Testis (tissue), 3 donors: Measurements from ENCODE around the gene STX19. TPM values are rescaled to one million over a fixed set of nuclear protein-coding genes. Genes with fewer than 3 reads are reported as not detected.

Experiments
- DNase-seq: peaks from one replicate; pipeline ENCODE4 v3.0.0-alpha.2; 2019
- H3K27ac ChIP-seq, 2 donors: fragments of 200-600 bp; sonication (generic); one replicate each; pipeline ENCODE4 v1.5.1; 2019
- H3K27me3 ChIP-seq: fragments of 200-600 bp; sonication (generic); one replicate; pipeline ENCODE4 v1.5.1; 2019
- H3K36me3 ChIP-seq: fragments of 200-600 bp; sonication (generic); one replicate; pipeline ENCODE4 v1.5.1; 2017; ENCODE audit warnings: low read depth; ENCODE audit errors: missing control alignments
- H3K4me1 ChIP-seq: fragments of 200-600 bp; sonication (generic); one replicate; pipeline ENCODE4 v1.5.1; 2019
- H3K4me3 ChIP-seq, 2 donors: fragments of 200-600 bp; sonication (generic); one replicate each; pipeline ENCODE4 v1.5.1; 2017 to 2019
- H3K9me3 ChIP-seq: fragments of 200-600 bp; sonication (generic); one replicate; pipeline ENCODE4 v1.5.1; 2017
- POLR2A ChIP-seq: fragments of 450-650 bp; IDR thresholded peaks from one replicate; pipeline ENCODE4 v1.6.1; 2017; ENCODE audit warnings: antibody characterized with exemption, mild to moderate bottlenecking, moderate library complexity
- WGBS, 2 donors: methylation state at CpG; one replicate each; pipeline ENCODE4 v1.1.5; 2018; 5-methylcytosine and 5-hydroxymethylcytosine counted together
- intact Hi-C: fragments of 100-400 bp; cut with DNase I; formaldehyde crosslinking; loops from one replicate; pipeline ENCODE4 v1.15.1; 2023; ENCODE audit warnings: low total_unique reads
- polyA plus RNA-seq: library from polyadenylated mRNA; stranded (reverse); fragments of 350-450 nt; fragmentation: Illumina TruSeq; extraction: RNeasy Lipid Tissue Mini Kit (QIAGEN cat#74804); gene quantifications from one replicate; pipeline ENCODE4 v1.2.3, GENCODE V29; 2014; ENCODE audit warnings: low read depth, low replicate concordance; ENCODE audit not compliant: insufficient read depth
- total RNA-seq, 2 donors: library from RNA; depleted of rRNA; stranded (reverse); fragments of >200 nt; gene quantifications; one replicate each; pipeline ENCODE4 v1.2.3, GENCODE V29; 2016
- TF ChIP-seq, protein P1 (sequence below), 3 experiments: fragments of 450-650 bp in 2 of 3; fragments of 200-600 bp in 1 of 3; sonication (generic) in 1 of 3; IDR thresholded peaks; one replicate each; pipeline ENCODE4 v1.5.1; 2016 to 2019; ENCODE audit warnings: antibody characterized with exemption in 3 of 3, mild to moderate bottlenecking in 2 of 3, moderate library complexity in 1 of 3

STX19 gene
- total and polyA plus RNA-seq, 3 donors from 2014 or later, result 0.29 TPM; not detected in 2

DNA sequence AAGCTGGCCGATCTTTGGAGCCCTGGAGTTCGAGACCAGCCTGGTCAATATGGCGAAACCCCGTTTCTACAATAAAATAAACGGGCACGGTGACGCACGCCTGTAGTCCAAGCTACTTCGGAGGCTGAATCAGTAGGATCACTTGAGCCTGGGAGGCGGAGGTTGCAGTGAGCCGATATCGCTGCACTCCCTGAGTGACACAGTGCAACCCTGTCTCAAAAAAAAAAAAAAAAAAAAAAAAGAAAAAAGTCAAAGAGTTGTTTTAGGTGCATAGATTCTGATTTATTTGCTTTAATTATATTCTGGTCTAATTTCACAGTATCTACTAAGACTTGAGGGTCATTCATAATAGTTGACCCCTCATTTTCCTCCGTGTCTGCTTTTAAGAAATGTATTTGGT lies 46.7 kb downstream of the STX19 start:
- no peak for TF ChIP-seq POLR2A
- TF ChIP-seq, protein P1, sequence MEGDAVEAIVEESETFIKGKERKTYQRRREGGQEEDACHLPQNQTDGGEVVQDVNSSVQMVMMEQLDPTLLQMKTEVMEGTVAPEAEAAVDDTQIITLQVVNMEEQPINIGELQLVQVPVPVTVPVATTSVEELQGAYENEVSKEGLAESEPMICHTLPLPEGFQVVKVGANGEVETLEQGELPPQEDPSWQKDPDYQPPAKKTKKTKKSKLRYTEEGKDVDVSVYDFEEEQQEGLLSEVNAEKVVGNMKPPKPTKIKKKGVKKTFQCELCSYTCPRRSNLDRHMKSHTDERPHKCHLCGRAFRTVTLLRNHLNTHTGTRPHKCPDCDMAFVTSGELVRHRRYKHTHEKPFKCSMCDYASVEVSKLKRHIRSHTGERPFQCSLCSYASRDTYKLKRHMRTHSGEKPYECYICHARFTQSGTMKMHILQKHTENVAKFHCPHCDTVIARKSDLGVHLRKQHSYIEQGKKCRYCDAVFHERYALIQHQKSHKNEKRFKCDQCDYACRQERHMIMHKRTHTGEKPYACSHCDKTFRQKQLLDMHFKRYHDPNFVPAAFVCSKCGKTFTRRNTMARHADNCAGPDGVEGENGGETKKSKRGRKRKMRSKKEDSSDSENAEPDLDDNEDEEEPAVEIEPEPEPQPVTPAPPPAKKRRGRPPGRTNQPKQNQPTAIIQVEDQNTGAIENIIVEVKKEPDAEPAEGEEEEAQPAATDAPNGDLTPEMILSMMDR (IDR thresholded peaks at IDR 0.05), result no peak
- no peaks in the 10 kb centered on the region for H3K27me3 ChIP-seq
- no peaks in the 10 kb centered on the region for H3K9me3 ChIP-seq
- 60 to 75% methylated on average over 13 of the region's 13 CpGs for WGBS, 2 donors
- no peak overlapping the region for H3K4me3 ChIP-seq
- no peaks in the 10 kb centered on the region for H3K36me3 ChIP-seq
- H3K4me1 ChIP-seq, result peaks cover 7% of the 10 kb centered on the region
- intact Hi-C loops, result loop anchor here (5.0 kb wide), 1 partner anchor 76 kb away; no protein-coding TSS in a partner anchor
- no peak overlapping the region for H3K27ac ChIP-seq
- DNase-seq, result peak; percentile 21

DNA sequence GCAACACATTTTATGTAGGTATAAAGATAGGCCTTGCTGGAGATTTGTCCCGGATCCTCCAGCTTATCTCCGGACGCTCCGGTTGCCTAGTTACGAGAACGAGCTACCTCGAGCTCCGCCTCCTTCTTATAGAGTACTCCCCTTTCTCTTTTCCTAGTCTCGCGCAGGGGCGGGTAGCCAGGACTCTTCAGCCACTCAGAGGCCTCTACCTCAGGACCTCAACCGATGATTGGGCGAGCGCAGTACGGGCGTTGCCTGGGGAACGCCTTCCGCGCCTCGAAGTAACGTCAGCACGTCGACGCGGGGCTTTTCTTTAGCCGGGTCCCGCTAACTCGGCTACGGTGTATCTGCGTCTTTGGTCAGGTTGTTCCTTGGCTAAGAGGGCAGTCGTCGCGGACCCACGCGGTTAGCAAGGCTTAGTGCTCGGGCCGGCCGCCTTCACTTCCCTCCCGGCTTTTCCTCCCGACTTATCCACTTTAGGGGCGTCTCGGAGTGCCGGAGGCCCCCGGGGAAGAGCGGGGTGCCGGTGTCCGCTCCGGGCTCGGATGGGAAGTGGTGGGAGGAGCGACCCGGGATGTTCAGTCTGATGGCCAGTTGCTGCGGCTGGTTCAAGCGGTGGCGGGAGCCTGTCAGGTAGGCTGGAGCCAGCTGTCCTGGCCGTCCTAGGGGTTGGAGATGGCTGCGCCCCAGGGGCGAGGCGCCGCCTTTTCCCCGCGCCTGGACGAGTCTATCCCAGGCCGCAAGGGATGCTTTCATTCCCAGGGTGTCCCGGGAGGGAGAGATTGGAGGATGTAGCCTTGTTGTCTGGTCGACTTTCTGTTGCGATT lies 48.3 kb downstream of the STX19 start, which contains the start of gene ARL13B:
Gene ARL13B (plus strand): TSS at position 306 of the 827 bp plus-strand sequence. CDS start 269 bp downstream, at position 575.
- peak; percentile 68 for TF ChIP-seq POLR2A
- TF ChIP-seq, protein P1 (IDR thresholded peaks at IDR 0.05), result no peak
- peak; percentile 100 for DNase-seq
- 0% methylated on average over 27 to 66 of the region's 66 CpGs for WGBS, 2 donors
- peak within 1 kb of the TSS; percentile 92 to 94 for H3K27ac ChIP-seq
- no peaks in the 10 kb centered on the region for H3K9me3 ChIP-seq
- intact Hi-C loops, result loop anchor here (5.0 kb wide), 1 partner anchor 77 kb away; no protein-coding TSS in a partner anchor
- H3K4me1 ChIP-seq, result peaks cover 7% of the 10 kb centered on the region
- H3K4me3 ChIP-seq, result peak within 1 kb of the TSS; percentile 67 to 95
- no peaks in the 10 kb centered on the region for H3K36me3 ChIP-seq
- H3K27me3 ChIP-seq, result no peaks in the 10 kb centered on the region

DNA sequence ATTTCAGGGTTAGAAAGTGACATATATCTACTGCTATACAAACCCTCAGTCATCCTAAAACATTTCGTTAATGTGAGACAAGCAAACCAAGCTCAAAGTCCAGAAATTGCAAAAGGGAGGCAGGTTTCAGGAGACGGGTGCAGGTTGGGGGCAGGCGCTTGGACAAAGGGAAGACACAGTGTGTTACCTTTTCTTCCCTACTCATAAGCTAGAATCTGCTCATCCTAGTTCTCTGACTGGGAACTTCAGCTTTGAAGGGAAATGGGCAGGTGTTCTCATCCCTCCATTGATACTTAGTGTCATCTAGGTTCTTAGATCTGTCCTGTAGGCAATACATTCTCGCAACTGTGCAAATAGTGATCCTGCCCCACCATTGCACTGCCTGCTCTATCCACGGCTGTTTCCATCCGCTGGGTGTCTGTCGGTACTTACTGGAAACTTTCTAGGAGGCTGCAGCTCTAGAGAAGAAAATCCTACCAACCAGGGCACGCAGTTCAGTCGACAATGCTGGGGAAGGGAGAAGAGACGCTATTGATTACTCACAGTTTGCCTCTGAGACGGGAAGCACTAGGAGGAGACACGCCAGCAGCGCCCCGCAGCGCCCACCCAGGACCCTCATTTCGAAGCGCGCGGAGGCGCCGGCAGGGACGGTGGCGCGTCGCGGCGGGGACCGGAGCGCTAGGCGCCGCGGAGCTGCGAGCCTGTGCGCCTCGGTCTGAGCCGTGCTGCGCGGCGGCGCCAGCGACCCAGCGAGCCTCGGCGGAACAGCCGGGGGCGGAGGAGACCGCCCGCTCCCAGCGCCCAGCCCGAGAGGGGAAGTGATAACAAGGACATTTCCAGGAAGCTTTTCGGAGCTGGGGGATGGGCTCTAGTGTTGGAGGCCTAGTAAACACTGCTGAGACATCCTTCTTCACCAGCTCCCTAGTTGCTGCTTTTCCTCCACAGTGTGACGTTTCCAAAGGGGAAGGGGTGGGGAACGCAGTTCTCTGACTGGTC lies 55.0 kb downstream of the STX19 start, which contains the start of gene PROS1:
Gene PROS1 (minus strand): TSS at position 766 of the 996 bp plus-strand sequence. CDS start 147 bp downstream, at position 619.
- DNase-seq, result peak; percentile 88
- intact Hi-C loops, result no loop called here
- whole genome bisulfite sequencing, 2 donors, result 0 to 2% methylated on average over 20 to 41 of the region's 53 CpGs
- Histone ChIP-seq H3K36me3 (no peaks in the 10 kb centered on the region), H3K4me3 (peak within 1 kb of the TSS; percentile 60), H3K27me3 (no peaks in the 10 kb centered on the region), H3K27ac (peak within 1 kb of the TSS; percentile 84 to 94), H3K4me1 (no peaks in the 10 kb centered on the region), H3K9me3 (no peaks in the 10 kb centered on the region)
- TF ChIP-seq, protein P1 (IDR thresholded peaks at IDR 0.05), result no peak
- no peak for TF ChIP-seq POLR2A

DNA sequence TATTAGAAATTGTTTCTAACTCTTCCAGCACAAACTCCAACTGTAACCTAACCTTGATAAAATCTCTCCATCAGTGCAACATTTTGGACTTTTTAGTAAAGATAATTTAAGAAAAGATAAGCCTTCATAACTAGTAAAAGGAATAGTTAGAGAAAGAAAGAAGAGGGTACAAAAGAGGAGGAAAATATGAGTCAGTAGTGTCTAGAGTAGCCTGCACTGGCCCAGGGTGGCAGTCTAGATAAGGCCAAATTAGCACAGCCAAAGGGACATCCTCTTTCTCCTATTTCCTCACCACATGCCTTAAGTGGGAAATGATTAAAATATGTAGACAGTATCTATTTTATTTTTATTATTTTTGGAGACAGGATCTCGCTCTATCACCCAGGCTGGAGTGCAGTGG lies 58.4 kb downstream of the STX19 start:
- Histone ChIP-seq H3K27ac (no peak overlapping the region), H3K4me3 (no peak overlapping the region), H3K36me3 (no peaks in the 10 kb centered on the region), H3K27me3 (no peaks in the 10 kb centered on the region), H3K4me1 (no peaks in the 10 kb centered on the region), H3K9me3 (no peaks in the 10 kb centered on the region)
- intact Hi-C loops, result no loop called here
- TF ChIP-seq, protein P1 (IDR thresholded peaks at IDR 0.05), result no peak
- no peak for TF ChIP-seq POLR2A
- 91 to 97% methylated on average over 1 of the region's 1 CpG for WGBS, 2 donors
- no peak for DNase-seq
